ENCODE data around the gene SFXN3. TPM values are rescaled to one million over a fixed set of nuclear protein-coding genes. Genes with fewer than 3 reads are reported as not detected.

The SFXN3 gene
- total and polyA plus RNA-seq, 2 experiments from 2014 or later, result 0.68 to 3.8 TPM

GRCh38 chr10:101042118-101042517, 11.1 kb downstream of the SFXN3 start:
- TF ChIP-seq STAT1 (IDR thresholded peaks at IDR 0.05; ENCODE audit: unreplicated experiment) (no peak), REST (IDR thresholded peaks at IDR 0.05; ENCODE audit: unreplicated experiment) (no peak), EZH2 (IDR thresholded peaks at IDR 0.05; ENCODE audit: low read depth, unreplicated experiment) (peak; percentile 32)
- Histone ChIP-seq H3K4me3 (peak overlapping the region; percentile 57), H4K20me1 (replicated peaks; ENCODE audit: insufficient read depth) (0 out of 2 replicates have a peak, but pooled peaks cover 6% of the 10 kb centered on the region), H3K36me3 (ENCODE audit: insufficient read depth) (no peaks in the 10 kb centered on the region), H3K4me2 (peak overlapping the region; percentile 86; the same call in 1 of the 2 replicates), H3F3A (replicated peaks; ENCODE audit: low read depth) (0 out of 2 replicates have a peak, but pooled peaks cover 6% of the 10 kb centered on the region), H3K27me3 (ENCODE audit: insufficient read depth) (peaks cover 58% of the 10 kb centered on the region), H3K4me1 (ENCODE audit: insufficient read depth) (peaks cover 19% of the 10 kb centered on the region), H3K9me2 (ENCODE audit: insufficient read depth) (no peaks in the 10 kb centered on the region), H3K27ac (ENCODE audit: low read depth) (no peak overlapping the region), H2AFZ (no peak overlapping the region), H3K79me2 (replicated peaks; ENCODE audit: insufficient read depth) (no peaks in the 10 kb centered on the region)
- H3K4me1 Mint-ChIP-seq, result peaks cover 27% of the 10 kb centered on the region
- H3K9me3 Mint-ChIP-seq, result no peaks in the 10 kb centered on the region
- peaks cover 56% of the 10 kb centered on the region for H3K27me3 Mint-ChIP-seq (ENCODE audit: insufficient read depth, low read depth, poor library complexity)
- H3K36me3 Mint-ChIP-seq (ENCODE audit: low read depth), result no peaks in the 10 kb centered on the region
- ATAC-seq, result no peak
- H3K4me3 Mint-ChIP-seq, result peak overlapping the region; percentile 90
- no peak overlapping the region for H3K27ac Mint-ChIP-seq
- no peak for DNase-seq (ENCODE audit: low spot score)

GRCh38 chr10:101042667-101043362, 11.8 kb downstream of the SFXN3 start:
- Mint-ChIP-seq H3K4me3 (peak overlapping the region; percentile 90), H3K4me1 (peaks cover 33% of the 10 kb centered on the region), H3K27me3 (ENCODE audit: insufficient read depth, low read depth, poor library complexity) (peaks cover 62% of the 10 kb centered on the region), H3K36me3 (ENCODE audit: low read depth) (no peaks in the 10 kb centered on the region), H3K9me3 (no peaks in the 10 kb centered on the region), H3K27ac (peak overlapping the region; percentile 70; the same call in 1 of the 2 replicates)
- peak overlapping the region; percentile 57 for H3K4me3 ChIP-seq
- H3K79me2 ChIP-seq (replicated peaks; ENCODE audit: insufficient read depth), result no peaks in the 10 kb centered on the region
- H3K4me1 ChIP-seq (ENCODE audit: insufficient read depth), result peaks cover 21% of the 10 kb centered on the region
- peak overlapping the region; percentile 96 for H2AFZ ChIP-seq
- 0 out of 2 replicates have a peak, but pooled peaks cover 6% of the 10 kb centered on the region for H4K20me1 ChIP-seq (replicated peaks; ENCODE audit: insufficient read depth)
- H3K4me2 ChIP-seq, result peak overlapping the region; percentile 86
- TF ChIP-seq POLR2AphosphoS5 (IDR thresholded peaks at IDR 0.05; ENCODE audit: low read depth) (peak; percentile 39; the same call in 1 of the 2 replicates), ZNF331 (CRISPR knock-in tag; IDR thresholded peaks at IDR 0.05; ENCODE audit: low read depth) (no peak), EZH2phosphoT487 (IDR thresholded peaks at IDR 0.05; ENCODE audit: unreplicated experiment) (no peak), EZH2 (IDR thresholded peaks at IDR 0.05; ENCODE audit: low read depth, unreplicated experiment) (peak; percentile 71)
- no peaks in the 10 kb centered on the region for H3K36me3 ChIP-seq (ENCODE audit: insufficient read depth)
- no peaks in the 10 kb centered on the region for H3K9me2 ChIP-seq (ENCODE audit: insufficient read depth)
- ATAC-seq (peak; percentile 74), DNase-seq (ENCODE audit: low spot score) (peak; percentile 99)
- H3K27ac ChIP-seq (ENCODE audit: low read depth), result peak overlapping the region; percentile 28; the same call in 1 of the 2 replicates
- peaks cover 65% of the 10 kb centered on the region for H3K27me3 ChIP-seq (ENCODE audit: insufficient read depth)
- H3F3A ChIP-seq (replicated peaks; ENCODE audit: low read depth), result 0 out of 2 replicates have a peak, but pooled peaks cover 6% of the 10 kb centered on the region
